Vagina (tissue), 2 donors: ENCODE measurements around the gene SORCS2.

Experiments
- POLR2AphosphoS5 ChIP-seq, 2 donors: sonication (generic); formaldehyde crosslinking; IDR thresholded peaks; one replicate each; pipeline ENCODE4 v1.9.0; 2017; ENCODE audit warnings: antibody characterized with exemption in 2 of 2, mild to moderate bottlenecking in 2 of 2, low read depth in 1 of 2; ENCODE audit not compliant: insufficient read depth in 1 of 2
- TF ChIP-seq, protein P1 (sequence below), 3 experiments: fragments of 450-650 bp in 2 of 3; fragments of 200-600 bp in 1 of 3; sonication (generic) in 1 of 3; IDR thresholded peaks; one replicate each; pipeline ENCODE4 v1.5.1; 2017 to 2019; ENCODE audit warnings: antibody characterized with exemption in 3 of 3, mild to moderate bottlenecking in 2 of 3, moderate library complexity in 2 of 3

DNA sequence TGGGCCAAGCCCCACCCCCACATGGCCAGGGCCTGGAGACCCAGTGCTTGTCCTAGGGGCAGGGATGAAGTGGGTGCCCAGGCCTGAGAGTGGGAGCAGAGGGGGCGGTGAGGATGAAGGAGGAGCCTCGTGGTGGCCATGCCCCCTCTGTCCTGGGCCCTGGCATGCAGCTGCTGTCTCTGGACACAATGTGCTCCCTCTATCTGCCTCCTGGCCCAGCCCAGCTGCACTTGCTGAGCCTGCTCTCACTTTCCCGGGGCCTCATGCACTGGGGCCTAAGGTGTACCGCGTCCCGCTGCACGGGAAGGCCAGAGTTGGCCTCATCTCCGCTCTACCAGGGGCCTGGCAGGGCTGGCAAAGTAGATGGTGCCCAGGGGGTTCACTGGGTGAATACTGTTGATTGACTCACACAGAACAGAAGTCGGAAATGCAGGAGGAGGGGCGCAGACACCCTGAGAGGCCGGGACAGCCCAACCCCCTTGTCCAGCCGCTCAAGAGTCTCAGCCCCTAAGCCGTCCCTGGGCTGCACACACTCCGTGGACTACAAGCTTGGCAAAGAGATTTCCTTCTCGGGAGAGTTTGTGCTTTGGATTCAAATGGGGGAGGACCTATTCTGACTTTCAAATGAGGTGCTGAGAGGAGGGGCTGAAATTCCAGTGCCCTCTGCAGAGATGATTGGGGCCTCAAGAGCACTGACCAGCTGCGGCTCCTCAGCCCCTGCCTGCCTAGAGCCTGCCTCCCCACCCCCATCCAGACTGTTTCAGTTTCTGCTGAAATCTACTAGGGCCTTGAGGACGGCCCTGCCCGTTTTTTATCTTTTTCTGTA is 130.0 kb downstream of the SORCS2 start:
- TF ChIP-seq, protein P1, sequence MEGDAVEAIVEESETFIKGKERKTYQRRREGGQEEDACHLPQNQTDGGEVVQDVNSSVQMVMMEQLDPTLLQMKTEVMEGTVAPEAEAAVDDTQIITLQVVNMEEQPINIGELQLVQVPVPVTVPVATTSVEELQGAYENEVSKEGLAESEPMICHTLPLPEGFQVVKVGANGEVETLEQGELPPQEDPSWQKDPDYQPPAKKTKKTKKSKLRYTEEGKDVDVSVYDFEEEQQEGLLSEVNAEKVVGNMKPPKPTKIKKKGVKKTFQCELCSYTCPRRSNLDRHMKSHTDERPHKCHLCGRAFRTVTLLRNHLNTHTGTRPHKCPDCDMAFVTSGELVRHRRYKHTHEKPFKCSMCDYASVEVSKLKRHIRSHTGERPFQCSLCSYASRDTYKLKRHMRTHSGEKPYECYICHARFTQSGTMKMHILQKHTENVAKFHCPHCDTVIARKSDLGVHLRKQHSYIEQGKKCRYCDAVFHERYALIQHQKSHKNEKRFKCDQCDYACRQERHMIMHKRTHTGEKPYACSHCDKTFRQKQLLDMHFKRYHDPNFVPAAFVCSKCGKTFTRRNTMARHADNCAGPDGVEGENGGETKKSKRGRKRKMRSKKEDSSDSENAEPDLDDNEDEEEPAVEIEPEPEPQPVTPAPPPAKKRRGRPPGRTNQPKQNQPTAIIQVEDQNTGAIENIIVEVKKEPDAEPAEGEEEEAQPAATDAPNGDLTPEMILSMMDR (IDR thresholded peaks at IDR 0.05), result no peak
- TF ChIP-seq POLR2AphosphoS5 (IDR thresholded peaks at IDR 0.05; ENCODE audit: insufficient read depth in 1 of 2, low read depth in 1 of 2), result no peak
